Activated T-cell treated with anti-CD3 and anti-CD28 coated beads, Interleukin-2, amount 50 U/mL, for 4 hours (primary cell): Measurements from ENCODE around the gene MAN2C1. TPM values are rescaled to one million over a fixed set of nuclear protein-coding genes. Genes with fewer than 3 reads are reported as not detected.
A peak's percentile ranks its signal among the peaks of the same experiment; 100 is the strongest.
"Not testable (repeated sequence)": the region's sequence is repeated elsewhere in the genome, so short reads cannot be mapped to it uniquely, and the experiment has no call there.

Experiments used
- ATAC-seq, 2 donors: fragments of 200-7000 bp; cut with Tn5 transposase; one replicate each; pipeline ENCODE4 v1.10.0; 2021
- DNase-seq: peaks from one replicate; pipeline ENCODE4 v3.0.0-alpha.2; 2020
- H3K27me3 Mint-ChIP-seq: one replicate; pipeline ENCODE4 v1.8.0; 2021; ENCODE audit warnings: low read depth, mixed read lengths
- H3K36me3 Mint-ChIP-seq: one replicate; pipeline ENCODE4 v1.8.0; 2022; ENCODE audit warnings: mixed read lengths; ENCODE audit not compliant: insufficient read depth
- H3K4me1 Mint-ChIP-seq: one replicate; pipeline ENCODE4 v1.8.0; 2021; ENCODE audit warnings: low read depth, mixed read lengths
- H3K4me3 Mint-ChIP-seq: one replicate; pipeline ENCODE4 v1.8.0; 2021; ENCODE audit warnings: mild to moderate bottlenecking, moderate library complexity, mixed read lengths
- H3K9me3 Mint-ChIP-seq: one replicate; pipeline ENCODE4 v1.8.0; 2021; ENCODE audit warnings: mixed read lengths
- total RNA-seq, 3 donors: library from RNA; stranded (reverse); gene quantifications; one replicate each; pipeline ENCODE4 v1.2.1, GENCODE V29; 2021

Gene MAN2C1
- total RNA-seq, 3 donors from 2014 or later, result 185 to 247 (median 216) TPM

- no peak overlapping the region for H3K4me3 Mint-ChIP-seq
These were observed 26.2 kb downstream of the MAN2C1 start for GRCh38 chr15:75342221-75342620.

GRCh38 chr15:75339531-75340240 lies 28.7 kb downstream of the MAN2C1 start:
- Mint-ChIP-seq H3K27me3 (no peaks in the 10 kb centered on the region), H3K36me3 (peaks cover 14% of the 10 kb centered on the region), H3K9me3 (no peaks in the 10 kb centered on the region), H3K4me3 (no peak overlapping the region), H3K4me1 (peaks cover 20% of the 10 kb centered on the region)
- ATAC-seq, result no peak
- DNase-seq, result no peak

More at GRCh38 chr15:75342221-75342620, 26.2 kb downstream of the MAN2C1 start:
- DNase-seq, result no peak
- Mint-ChIP-seq H3K9me3 (no peaks in the 10 kb centered on the region), H3K27me3 (no peaks in the 10 kb centered on the region), H3K36me3 (peaks cover 14% of the 10 kb centered on the region), H3K4me1 (peaks cover 7% of the 10 kb centered on the region)
- ATAC-seq, result no peak

- DNase-seq (no peak), ATAC-seq (no peak)
- Mint-ChIP-seq H3K4me1 (peaks cover 20% of the 10 kb centered on the region), H3K36me3 (peaks cover 14% of the 10 kb centered on the region), H3K27me3 (no peaks in the 10 kb centered on the region), H3K9me3 (no peaks in the 10 kb centered on the region), H3K4me3 (no peak overlapping the region)
These were observed 29.7 kb downstream of the MAN2C1 start for GRCh38 chr15:75338661-75339240.

- H3K27me3 Mint-ChIP-seq, result no peaks in the 10 kb centered on the region
- peak; percentile 54 for DNase-seq
- H3K4me3 Mint-ChIP-seq, result peak within 1 kb of the TSS; percentile 90
- peaks cover 20% of the 10 kb centered on the region for H3K4me1 Mint-ChIP-seq
- peak; percentile 86 to 89 for ATAC-seq
- H3K9me3 Mint-ChIP-seq, result no peaks in the 10 kb centered on the region
- H3K36me3 Mint-ChIP-seq, result peaks cover 10% of the 10 kb centered on the region
These were observed 32.6 kb downstream of the MAN2C1 start, which contains the start of gene COMMD4 for GRCh38 chr15:75335705-75336355. COMMD4 (plus strand) TSS chr15:75336063; CDS start chr15:75336090, 27 bp downstream.

- Mint-ChIP-seq H3K9me3 (no peaks in the 10 kb centered on the region), H3K36me3 (peaks cover 10% of the 10 kb centered on the region), H3K4me1 (peaks cover 20% of the 10 kb centered on the region), H3K27me3 (no peaks in the 10 kb centered on the region), H3K4me3 (peak overlapping the region; percentile 90)
- ATAC-seq, result no peak
- no peak for DNase-seq
These were observed 33.1 kb downstream of the MAN2C1 start for GRCh38 chr15:75335313-75335704.

GRCh38 chr15:75333654-75334419 lies 34.6 kb downstream of the MAN2C1 start:
- peaks cover 20% of the 10 kb centered on the region for H3K4me1 Mint-ChIP-seq
- not testable (repeated sequence) for ATAC-seq, H3K4me3 Mint-ChIP-seq

GRCh38 chr15:75332093-75332492 lies 36.3 kb downstream of the MAN2C1 start:
- ATAC-seq, H3K27me3 Mint-ChIP-seq, DNase-seq, H3K9me3 Mint-ChIP-seq, H3K4me3 Mint-ChIP-seq, H3K36me3 Mint-ChIP-seq: not testable (repeated sequence)
- H3K4me1 Mint-ChIP-seq, result peaks cover 18% of the 10 kb centered on the region

More at GRCh38 chr15:75333654-75334419, 34.6 kb downstream of the MAN2C1 start:
- not testable (repeated sequence) for H3K9me3 Mint-ChIP-seq, DNase-seq, H3K27me3 Mint-ChIP-seq, H3K36me3 Mint-ChIP-seq

GRCh38 chr15:75329571-75329970 lies 38.8 kb downstream of the MAN2C1 start:
- ATAC-seq (no peak), DNase-seq (no peak)
- Mint-ChIP-seq H3K9me3 (no peaks in the 10 kb centered on the region), H3K4me1 (no peaks in the 10 kb centered on the region), H3K4me3 (no peak overlapping the region), H3K27me3 (no peaks in the 10 kb centered on the region), H3K36me3 (no peaks in the 10 kb centered on the region)

- Mint-ChIP-seq H3K36me3 (no peaks in the 10 kb centered on the region), H3K4me1 (no peaks in the 10 kb centered on the region), H3K4me3 (no peak overlapping the region), H3K9me3 (no peaks in the 10 kb centered on the region), H3K27me3 (peaks cover 3% of the 10 kb centered on the region)
- DNase-seq (no peak), ATAC-seq (no peak)
These were observed 39.7 kb downstream of the MAN2C1 start for GRCh38 chr15:75328493-75329314.

- H3K9me3 Mint-ChIP-seq, result no peaks in the 10 kb centered on the region
- H3K4me3 Mint-ChIP-seq, result no peak overlapping the region
- no peaks in the 10 kb centered on the region for H3K4me1 Mint-ChIP-seq
- ATAC-seq, result no peak
- DNase-seq, result no peak
- H3K36me3 Mint-ChIP-seq, result no peaks in the 10 kb centered on the region
- H3K27me3 Mint-ChIP-seq, result peaks cover 3% of the 10 kb centered on the region
These were observed 40.9 kb downstream of the MAN2C1 start for GRCh38 chr15:75327491-75327890.

- ATAC-seq (no peak), DNase-seq (no peak)
- H3K36me3 Mint-ChIP-seq, result no peaks in the 10 kb centered on the region
- H3K9me3 Mint-ChIP-seq, result no peaks in the 10 kb centered on the region
- peaks cover 3% of the 10 kb centered on the region for H3K27me3 Mint-ChIP-seq
- no peaks in the 10 kb centered on the region for H3K4me1 Mint-ChIP-seq
- no peak overlapping the region for H3K4me3 Mint-ChIP-seq
These were observed 41.4 kb downstream of the MAN2C1 start for GRCh38 chr15:75327005-75327404.

- no peaks in the 10 kb centered on the region for H3K36me3 Mint-ChIP-seq
- H3K9me3 Mint-ChIP-seq, result no peaks in the 10 kb centered on the region
- no peak for ATAC-seq
- no peak overlapping the region for H3K4me3 Mint-ChIP-seq
- DNase-seq, result no peak
- peaks cover 3% of the 10 kb centered on the region for H3K27me3 Mint-ChIP-seq
- no peaks in the 10 kb centered on the region for H3K4me1 Mint-ChIP-seq
These were observed 42.5 kb downstream of the MAN2C1 start for GRCh38 chr15:75325922-75326321.

- Mint-ChIP-seq H3K4me3 (no peak overlapping the region), H3K36me3 (no peaks in the 10 kb centered on the region), H3K4me1 (no peaks in the 10 kb centered on the region), H3K27me3 (peaks cover 3% of the 10 kb centered on the region), H3K9me3 (no peaks in the 10 kb centered on the region)
- ATAC-seq (no peak), DNase-seq (no peak)
These were observed 46.7 kb downstream of the MAN2C1 start for GRCh38 chr15:75321711-75322110.
